Aorta (tissue), 5 donors: ENCODE data around the gene HABP4. TPM values are rescaled to one million over a fixed set of nuclear protein-coding genes. Genes with fewer than 3 reads are reported as not detected.

Experiments
- ATAC-seq: fragments of 200-7000 bp; cut with Tn5 transposase; one replicate; pipeline ENCODE4 v1.9.1; 2022; ENCODE audit warnings: moderate library complexity; ENCODE audit not compliant: low FRiP score
- DNase-seq, 2 donors: peaks; one replicate each; pipeline ENCODE4 v3.0.0-alpha.2; 2020
- H3K27ac ChIP-seq, 2 donors: one replicate each; pipeline ENCODE4 v1.5.1; 2013; ENCODE audit warnings: low read length in 2 of 2, mild to moderate bottlenecking in 2 of 2, moderate library complexity in 2 of 2, control low read depth in 1 of 2, inconsistent platforms in 1 of 2, low read depth in 1 of 2
- H3K27me3 ChIP-seq, 2 donors: one replicate each; pipeline ENCODE4 v1.6.1; 2013; ENCODE audit warnings: control low read depth in 1 of 2, low read length in 1 of 2, mild to moderate bottlenecking in 1 of 2, moderate library complexity in 1 of 2; ENCODE audit not compliant: insufficient read depth in 2 of 2, control insufficient read depth in 1 of 2
- H3K36me3 ChIP-seq, 2 donors: one replicate each; pipeline ENCODE4 v1.6.1; 2013; ENCODE audit warnings: control low read depth in 1 of 2, low read length in 1 of 2, mild to moderate bottlenecking in 1 of 2; ENCODE audit not compliant: insufficient read depth in 2 of 2, control insufficient read depth in 1 of 2
- H3K4me1 ChIP-seq, 2 donors: one replicate each; pipeline ENCODE4 v1.6.1; 2013; ENCODE audit warnings: low read length in 2 of 2, control low read depth in 1 of 2, mild to moderate bottlenecking in 1 of 2, moderate library complexity in 1 of 2; ENCODE audit not compliant: insufficient read depth in 2 of 2, control insufficient read depth in 1 of 2
- H3K4me3 ChIP-seq, 2 donors: one replicate each; pipeline ENCODE4 v1.5.1; 2013; ENCODE audit warnings: low read length in 2 of 2, control low read depth in 1 of 2, mild to moderate bottlenecking in 1 of 2
- H3K9me3 ChIP-seq: one replicate; pipeline ENCODE4 v1.6.1; 2013; ENCODE audit warnings: mild to moderate bottlenecking, low read length; ENCODE audit not compliant: control insufficient read depth
- WGBS, 2 donors: extraction: QIAGEN DNeasy Blood & Tissue Kit; methylation state at CpG; one replicate each; pipeline ENCODE4 v1.1.7; 2013; 5-methylcytosine and 5-hydroxymethylcytosine counted together
- intact Hi-C, 2 donors: fragments of 100-400 bp; cut with DNase I; formaldehyde crosslinking; loops; one replicate each; pipeline versions ENCODE4 v1.14.2 to v1.15.0; 2022
- polyA plus RNA-seq, 2 donors: library from polyadenylated mRNA; stranded (reverse); fragments of 200-250 nt; gene quantifications; one replicate each; pipeline ENCODE4 v1.2.3, GENCODE V29; 2013
- total RNA-seq, 2 donors: library from RNA; stranded (reverse); fragmentation: NEBNext Ultra II Directional; extraction: Animal tissue kit (Norgen Biotek cat#: 25700); gene quantifications; one replicate each; pipeline ENCODE4 v1.2.1, GENCODE V29; 2021
- donor health status: healthy with polysubstance abuse.
- donor health status: Bipolar disorder and iron deficiency.
- donor health status: DM: no; HTN: no; CAD: no.
- donor health status: DM: no; HTN: no; CAD: no.
- donor health status: DM: yes; HTN: yes; CAD: no.

The HABP4 gene
- total and polyA plus RNA-seq, 4 donors, result 29.0 to 66.9 (median 42.8) TPM

DNA sequence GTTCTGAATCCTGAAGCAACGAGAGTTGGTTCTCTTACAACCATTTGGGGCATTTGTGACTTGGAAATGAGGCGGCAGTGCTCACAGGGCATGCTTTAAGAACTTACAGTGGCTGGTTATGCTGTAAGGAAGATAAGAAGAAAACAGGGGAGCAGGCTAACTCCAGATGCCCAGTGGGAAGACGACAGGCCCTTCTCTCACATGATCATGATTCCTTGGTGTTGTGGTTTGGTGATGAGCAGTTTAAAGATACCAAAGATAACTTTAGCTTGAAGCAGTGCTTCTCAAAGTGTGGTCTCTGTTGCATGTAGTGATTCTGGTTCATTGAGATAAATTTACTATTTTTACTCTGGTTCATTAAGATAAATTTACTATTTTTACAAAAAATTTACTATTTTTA lies 2.6 kb upstream of the HABP4 start:
- no peaks in the 10 kb centered on the region for H3K27me3 ChIP-seq
- ATAC-seq (no peak), DNase-seq (no peak)
- no peaks in the 10 kb centered on the region for H3K4me1 ChIP-seq
- no peaks in the 10 kb centered on the region for H3K9me3 ChIP-seq
- WGBS, 2 donors, result 93 to 95% methylated on average over 3 of the region's 3 CpGs
- intact Hi-C loops, result no loop called here
- H3K4me3 ChIP-seq, result no peak overlapping the region
- no peaks in the 10 kb centered on the region for H3K36me3 ChIP-seq
- no peak overlapping the region for H3K27ac ChIP-seq

DNA sequence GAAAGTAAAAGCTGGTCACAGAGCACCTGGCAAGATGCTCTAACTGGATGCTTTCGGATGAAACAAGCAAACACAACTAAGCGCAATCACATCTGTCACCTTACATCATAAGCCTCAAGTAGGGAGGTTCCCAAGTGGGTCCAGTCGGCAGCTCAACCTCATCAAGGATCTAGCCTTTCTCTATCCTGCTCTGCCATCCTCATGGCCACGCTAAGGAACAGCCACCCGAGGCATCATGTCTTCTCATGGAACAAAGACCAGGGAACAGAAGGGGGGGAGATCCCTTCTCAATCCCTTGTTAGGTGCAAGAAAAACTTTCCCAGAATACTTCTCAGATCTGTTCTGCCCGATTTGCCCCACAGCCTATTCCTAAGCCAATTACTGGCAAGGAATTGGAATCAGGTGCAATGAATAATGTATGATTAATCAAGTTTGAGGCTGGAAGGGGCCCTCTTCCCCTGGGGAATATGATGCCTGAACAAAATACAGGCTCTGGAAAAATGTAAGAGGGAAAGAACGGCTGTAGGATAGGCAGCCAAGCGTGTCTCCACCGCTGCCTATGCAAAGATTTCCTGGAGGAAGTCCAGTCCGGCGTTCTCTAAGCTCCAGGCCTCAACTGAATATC lies 1.3 kb upstream of the HABP4 start:
- Histone ChIP-seq H3K27me3 (no peaks in the 10 kb centered on the region), H3K4me1 (no peaks in the 10 kb centered on the region), H3K9me3 (no peaks in the 10 kb centered on the region), H3K36me3 (no peaks in the 10 kb centered on the region), H3K4me3 (no peak overlapping the region), H3K27ac (peak overlapping the region; percentile 33 to 66)
- no peak for DNase-seq
- ATAC-seq, result no peak
- intact Hi-C loops, result loop anchor here (2.0 kb wide), 2 partner anchors 26 to 206 kb away; partner anchors contain the start of gene PRXL2C (in 1 of the 2)
- WGBS, 2 donors, result 42 to 49% methylated on average over 11 of the region's 11 CpGs

GRCh38 chr9:96449523-96449844 lies 485 bp upstream of the HABP4 start:
- ATAC-seq (peak; percentile 67), DNase-seq (no peak)
- peak overlapping the region; percentile 23 to 66 for H3K27ac ChIP-seq
- no peak overlapping the region for H3K4me3 ChIP-seq
- H3K9me3 ChIP-seq, result no peaks in the 10 kb centered on the region
- H3K4me1 ChIP-seq, result no peaks in the 10 kb centered on the region
- 0% methylated on average over 7 of the region's 7 CpGs for WGBS, 2 donors
- H3K36me3 ChIP-seq, result no peaks in the 10 kb centered on the region
- no peaks in the 10 kb centered on the region for H3K27me3 ChIP-seq
- intact Hi-C loops, result loop anchor here (2.0 kb wide), 2 partner anchors 27 to 205 kb away; partner anchors contain the start of gene PRXL2C (in 1 of the 2)

DNA sequence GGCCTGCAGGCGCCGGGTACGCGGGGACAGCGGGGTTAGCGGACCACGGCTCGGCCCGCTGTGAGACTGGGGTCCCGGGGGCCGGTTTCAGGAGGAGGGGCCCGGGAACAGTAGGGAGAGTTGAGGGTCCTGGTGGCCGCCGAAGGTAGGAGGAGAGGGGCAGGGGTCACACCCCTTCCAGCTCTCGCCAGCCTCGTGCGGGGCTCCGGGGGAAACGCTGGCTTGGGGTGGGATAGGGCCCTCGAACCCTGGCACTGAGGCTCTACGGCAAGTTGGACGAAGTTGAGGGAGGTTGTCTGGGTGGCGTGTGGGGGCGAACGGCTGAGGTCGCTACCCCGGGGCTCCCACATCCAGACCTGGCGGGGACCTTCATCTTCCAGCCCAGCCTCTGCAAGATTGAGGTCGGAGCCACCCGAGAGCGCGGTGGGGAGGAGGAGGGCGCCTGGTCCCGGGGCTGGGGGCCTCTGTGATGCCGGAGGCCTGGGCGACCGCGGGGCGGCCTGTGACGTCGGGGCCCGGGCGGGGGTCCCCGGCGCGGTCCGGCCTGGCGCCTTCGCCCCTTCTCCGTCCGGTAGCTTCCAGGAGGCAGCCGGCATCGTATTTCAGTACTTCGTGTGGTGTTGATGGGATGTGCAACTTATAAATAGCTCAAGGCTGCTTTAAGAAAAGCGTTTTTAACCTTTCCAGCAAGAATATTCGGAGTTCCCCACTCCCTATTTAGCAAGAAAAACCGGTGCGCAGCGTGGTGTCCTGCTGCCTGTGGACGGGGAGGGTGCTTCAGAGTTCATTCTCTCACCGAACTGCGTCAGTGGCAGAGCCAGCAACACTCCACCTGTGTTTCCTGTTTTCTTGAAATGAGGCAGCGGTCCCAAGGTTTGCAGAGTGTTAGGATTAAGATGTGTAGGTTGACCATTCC lies 902 bp downstream of the HABP4 start:
- H3K9me3 ChIP-seq, result no peaks in the 10 kb centered on the region
- peak overlapping the region; percentile 79 to 99 for H3K27ac ChIP-seq
- intact Hi-C loops, result loop anchor here (2.0 to 10.0 kb wide), 6 partner anchors 34 to 168 kb away; partner anchors contain the start of genes CDC14B (in 2 of the 2) and ZNF367 (in 1 of the 2)
- H3K4me1 ChIP-seq, result no peaks in the 10 kb centered on the region
- WGBS, 2 donors, result 1% methylated on average over 61 to 63 of the region's 63 CpGs
- peak overlapping the region; percentile 92 to 94 for H3K4me3 ChIP-seq
- no peaks in the 10 kb centered on the region for H3K36me3 ChIP-seq
- no peaks in the 10 kb centered on the region for H3K27me3 ChIP-seq
- peak; percentile 51 to 77 for DNase-seq
- ATAC-seq, result peak; percentile 2

DNA sequence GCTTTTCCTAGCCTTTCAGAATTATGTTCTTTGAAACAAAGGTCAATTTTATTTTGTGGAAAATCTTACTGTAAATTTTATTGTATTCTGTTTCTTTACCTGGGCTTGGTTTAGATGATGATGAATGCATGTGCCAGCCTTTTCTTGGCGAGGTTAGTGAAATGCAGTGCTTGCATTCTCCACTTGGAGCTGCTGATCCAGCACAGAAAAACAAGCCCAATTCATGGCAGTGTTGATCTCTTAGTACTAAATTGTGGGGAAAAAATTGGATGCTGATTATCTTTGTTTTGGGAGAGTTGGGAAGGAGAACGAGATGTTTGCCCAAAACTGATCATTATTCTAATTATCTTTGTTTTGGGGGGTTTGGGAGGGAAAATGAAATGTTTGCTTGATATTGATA lies 3.7 kb downstream of the HABP4 start:
- no peaks in the 10 kb centered on the region for H3K4me1 ChIP-seq
- intact Hi-C loops, result loop anchor here (5.0 to 10.0 kb wide), 5 partner anchors 34 to 161 kb away; partner anchors contain the start of genes CDC14B (in 1 of the 2) and ZNF367 (in 1 of the 2)
- 8 to 14% methylated on average over 2 of the region's 2 CpGs for WGBS, 2 donors
- no peaks in the 10 kb centered on the region for H3K9me3 ChIP-seq
- no peak overlapping the region for H3K4me3 ChIP-seq
- ATAC-seq, result no peak
- no peak for DNase-seq
- H3K27me3 ChIP-seq, result no peaks in the 10 kb centered on the region
- H3K36me3 ChIP-seq, result no peaks in the 10 kb centered on the region
- H3K27ac ChIP-seq, result no peak overlapping the region

DNA sequence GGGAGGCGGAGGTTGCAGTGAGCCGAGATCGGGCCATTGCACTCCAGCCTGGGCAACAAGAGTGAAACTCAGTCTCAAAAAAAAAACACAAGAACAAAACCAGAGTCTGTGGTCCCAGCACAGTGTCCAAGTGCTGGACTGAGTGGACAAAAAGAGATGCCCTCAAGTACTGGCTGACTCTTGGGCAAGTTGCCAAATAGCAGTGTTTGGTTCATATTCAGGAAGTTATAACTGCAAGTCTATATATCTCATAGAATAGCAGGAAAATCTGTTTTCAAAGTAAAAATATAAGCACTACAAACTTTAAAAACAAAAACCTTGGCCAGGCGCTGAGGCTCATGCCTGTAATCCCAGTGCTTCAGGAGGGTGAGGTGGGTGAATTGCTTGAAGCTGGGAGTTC lies 7.3 kb downstream of the HABP4 start:
- Histone ChIP-seq H3K27ac (no peak overlapping the region), H3K36me3 (no peaks in the 10 kb centered on the region), H3K4me1 (no peaks in the 10 kb centered on the region), H3K27me3 (no peaks in the 10 kb centered on the region), H3K4me3 (no peak overlapping the region), H3K9me3 (no peaks in the 10 kb centered on the region)
- no peak for ATAC-seq
- intact Hi-C loops, result loop anchor here (10.0 kb wide), 2 partner anchors 132 to 158 kb away; partner anchors contain the start of gene CDC14B (in 1 of the 2)
- DNase-seq, result no peak
- WGBS, 2 donors, result 93 to 94% methylated on average over 4 of the region's 4 CpGs

DNA sequence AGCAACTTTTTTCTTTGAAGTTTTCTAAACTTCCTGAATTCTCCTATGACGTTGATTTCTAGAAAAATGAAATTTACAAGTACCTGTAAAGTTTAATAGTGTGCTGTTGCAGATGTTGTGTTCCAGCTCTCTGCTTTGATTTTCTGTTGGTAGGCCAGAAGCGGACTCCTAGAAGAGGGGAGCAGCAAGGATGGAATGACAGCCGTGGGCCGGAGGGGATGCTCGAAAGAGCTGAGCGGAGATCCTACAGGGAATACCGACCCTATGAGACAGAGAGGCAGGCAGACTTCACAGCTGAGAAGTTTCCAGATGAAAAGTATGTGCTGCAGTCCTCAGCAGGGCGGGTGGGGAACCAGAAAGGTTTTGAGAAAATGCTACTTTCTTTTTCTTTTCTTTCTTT lies 8.3 kb downstream of the HABP4 start:
- Histone ChIP-seq H3K4me1 (no peaks in the 10 kb centered on the region), H3K27ac (no peak overlapping the region), H3K9me3 (no peaks in the 10 kb centered on the region), H3K27me3 (no peaks in the 10 kb centered on the region), H3K4me3 (no peak overlapping the region), H3K36me3 (no peaks in the 10 kb centered on the region)
- DNase-seq (no peak), ATAC-seq (no peak)
- WGBS, 2 donors, result 91 to 93% methylated on average over 8 of the region's 8 CpGs
- intact Hi-C loops, result loop anchor here (10.0 kb wide), 2 partner anchors 133 to 157 kb away; partner anchors contain the start of gene CDC14B (in 1 of the 2)

GRCh38 chr9:96459268-96460007 lies 9.5 kb downstream of the HABP4 start:
- DNase-seq (no peak), ATAC-seq (no peak)
- Histone ChIP-seq H3K27me3 (no peaks in the 10 kb centered on the region), H3K9me3 (no peaks in the 10 kb centered on the region), H3K27ac (no peak overlapping the region), H3K4me3 (no peak overlapping the region), H3K36me3 (no peaks in the 10 kb centered on the region), H3K4me1 (peaks cover 0 to 3% of the 10 kb centered on the region in 2 donors)
- 97% methylated on average over 7 of the region's 7 CpGs for WGBS, 2 donors
- intact Hi-C loops, result loop anchor here (10.0 kb wide), 2 partner anchors 135 to 155 kb away; partner anchors contain the start of gene CDC14B (in 1 of the 2)
